ENCODE data around the gene MAPKAP1.

MAPKAP1 gene

GRCh38 chr9:125655691-125656410, 51.2 kb downstream of the MAPKAP1 start:
- no peak overlapping the region for H2AK5ac ChIP-seq (ENCODE audit: low read length)
- no peaks in the 10 kb centered on the region for H3K27me3 ChIP-seq (ENCODE audit: insufficient read depth, low read length, poor library complexity)
- H3K4me3 ChIP-seq (ENCODE audit: low read length), result no peak overlapping the region
- H3K4me2 ChIP-seq (ENCODE audit: low read length), result no peak overlapping the region
- H3K79me1 ChIP-seq (ENCODE audit: low read length), result peaks cover 3% of the 10 kb centered on the region
- H4K8ac ChIP-seq (ENCODE audit: low read depth, low read length), result no peak overlapping the region
- no peak overlapping the region for H2BK120ac ChIP-seq (ENCODE audit: low read depth, low read length)
- WGBS (ENCODE audit: extremely low coverage, insufficient coverage, low lambda C conversion rate), result no CpG with 5 or more reads among the region's 5 CpGs
- peaks cover 14% of the 10 kb centered on the region for H3K4me1 ChIP-seq (ENCODE audit: control insufficient read depth, low read depth, low read length)
- H3K9ac ChIP-seq (ENCODE audit: low read length), result no peak overlapping the region
- no peak overlapping the region for H2BK15ac ChIP-seq (replicated peaks; ENCODE audit: low read depth)
- no peak overlapping the region for H3K4ac ChIP-seq (ENCODE audit: low read depth, low read length)
- no peak overlapping the region for H3K23ac ChIP-seq (ENCODE audit: low read length)
- no peak overlapping the region for H4K5ac ChIP-seq (ENCODE audit: low read length)
- no peaks in the 10 kb centered on the region for H3K36me3 ChIP-seq (ENCODE audit: control insufficient read depth, insufficient read depth, low read length)
- H3K18ac ChIP-seq (ENCODE audit: low read length), result no peak overlapping the region
- no peak overlapping the region for H2BK5ac ChIP-seq (ENCODE audit: low read length)
- H3K56ac ChIP-seq (ENCODE audit: low read length), result no peak overlapping the region
- no peak overlapping the region for H3K27ac ChIP-seq (ENCODE audit: low read depth, low read length)
- peak; percentile 81 for DNase-seq
- H3K79me2 ChIP-seq (ENCODE audit: control insufficient read depth, insufficient read depth, low read length), result peaks cover 2% of the 10 kb centered on the region

- peaks cover 3% of the 10 kb centered on the region for H3K79me1 ChIP-seq (ENCODE audit: low read length)
- no peak overlapping the region for H4K8ac ChIP-seq (ENCODE audit: low read depth, low read length)
- H3K4me3 ChIP-seq (ENCODE audit: low read length), result no peak overlapping the region
- no peak overlapping the region for H3K23ac ChIP-seq (ENCODE audit: low read length)
- no peak overlapping the region for H3K4me2 ChIP-seq (ENCODE audit: low read length)
- H3K36me3 ChIP-seq (ENCODE audit: control insufficient read depth, insufficient read depth, low read length), result no peaks in the 10 kb centered on the region
- no peak overlapping the region for H3K27ac ChIP-seq (ENCODE audit: low read depth, low read length)
- no peak overlapping the region for H3K18ac ChIP-seq (ENCODE audit: low read length)
- DNase-seq, result no peak
- H3K27me3 ChIP-seq (ENCODE audit: insufficient read depth, low read length, poor library complexity), result no peaks in the 10 kb centered on the region
- H2AK5ac ChIP-seq (ENCODE audit: low read length), result no peak overlapping the region
- no peak overlapping the region for H2BK5ac ChIP-seq (ENCODE audit: low read length)
- H2BK120ac ChIP-seq (ENCODE audit: low read depth, low read length), result no peak overlapping the region
- H3K4ac ChIP-seq (ENCODE audit: low read depth, low read length), result no peak overlapping the region
- no peak overlapping the region for H3K56ac ChIP-seq (ENCODE audit: low read length)
- no peak overlapping the region for H2BK15ac ChIP-seq (replicated peaks; ENCODE audit: low read depth)
- no peak overlapping the region for H4K5ac ChIP-seq (ENCODE audit: low read length)
- WGBS (ENCODE audit: extremely low coverage, insufficient coverage, low lambda C conversion rate), result no CpG with 5 or more reads among the region's 4 CpGs
- H3K9ac ChIP-seq (ENCODE audit: low read length), result no peak overlapping the region
- peaks cover 19% of the 10 kb centered on the region for H3K4me1 ChIP-seq (ENCODE audit: control insufficient read depth, low read depth, low read length)
- peaks cover 2% of the 10 kb centered on the region for H3K79me2 ChIP-seq (ENCODE audit: control insufficient read depth, insufficient read depth, low read length)
Measured at GRCh38 chr9:125655066-125655633, 51.9 kb downstream of the MAPKAP1 start.

- no peak overlapping the region for H3K18ac ChIP-seq (ENCODE audit: low read length)
- H3K4me1 ChIP-seq (ENCODE audit: control insufficient read depth, low read depth, low read length), result peaks cover 15% of the 10 kb centered on the region
- H2BK15ac ChIP-seq (replicated peaks; ENCODE audit: low read depth), result no peak overlapping the region
- no peak overlapping the region for H3K4me2 ChIP-seq (ENCODE audit: low read length)
- peak; percentile 42 for DNase-seq
- H3K9ac ChIP-seq (ENCODE audit: low read length), result no peak overlapping the region
- no peak overlapping the region for H2BK5ac ChIP-seq (ENCODE audit: low read length)
- H3K56ac ChIP-seq (ENCODE audit: low read length), result peak overlapping the region; percentile 71
- H3K27me3 ChIP-seq (ENCODE audit: insufficient read depth, low read length, poor library complexity), result no peaks in the 10 kb centered on the region
- no peak overlapping the region for H3K4me3 ChIP-seq (ENCODE audit: low read length)
- H3K23ac ChIP-seq (ENCODE audit: low read length), result no peak overlapping the region
- H3K4ac ChIP-seq (ENCODE audit: low read depth, low read length), result no peak overlapping the region
- no peak overlapping the region for H4K5ac ChIP-seq (ENCODE audit: low read length)
- peaks cover 2% of the 10 kb centered on the region for H3K79me2 ChIP-seq (ENCODE audit: control insufficient read depth, insufficient read depth, low read length)
- no peak overlapping the region for H4K8ac ChIP-seq (ENCODE audit: low read depth, low read length)
- no peak overlapping the region for H2BK120ac ChIP-seq (ENCODE audit: low read depth, low read length)
- H3K79me1 ChIP-seq (ENCODE audit: low read length), result peaks cover 2% of the 10 kb centered on the region
- H3K27ac ChIP-seq (ENCODE audit: low read depth, low read length), result no peak overlapping the region
- H2AK5ac ChIP-seq (ENCODE audit: low read length), result no peak overlapping the region
- H3K36me3 ChIP-seq (ENCODE audit: control insufficient read depth, insufficient read depth, low read length), result no peaks in the 10 kb centered on the region
- WGBS (ENCODE audit: extremely low coverage, insufficient coverage, low lambda C conversion rate), result no CpG with 5 or more reads among the region's 5 CpGs
Measured at GRCh38 chr9:125654121-125654520, 52.9 kb downstream of the MAPKAP1 start.

GRCh38 chr9:125653325-125653724, 53.7 kb downstream of the MAPKAP1 start:
- Histone ChIP-seq H3K23ac (ENCODE audit: low read length) (no peak overlapping the region), H3K79me2 (ENCODE audit: control insufficient read depth, insufficient read depth, low read length) (peaks cover 3% of the 10 kb centered on the region), H2BK5ac (ENCODE audit: low read length) (no peak overlapping the region), H3K56ac (ENCODE audit: low read length) (no peak overlapping the region), H3K27ac (ENCODE audit: low read depth, low read length) (no peak overlapping the region), H2BK120ac (ENCODE audit: low read depth, low read length) (no peak overlapping the region), H2BK15ac (replicated peaks; ENCODE audit: low read depth) (no peak overlapping the region), H2AK5ac (ENCODE audit: low read length) (no peak overlapping the region), H3K4me1 (ENCODE audit: control insufficient read depth, low read depth, low read length) (peaks cover 15% of the 10 kb centered on the region), H4K8ac (ENCODE audit: low read depth, low read length) (no peak overlapping the region), H3K4ac (ENCODE audit: low read depth, low read length) (no peak overlapping the region), H4K5ac (ENCODE audit: low read length) (no peak overlapping the region), H3K4me2 (ENCODE audit: low read length) (no peak overlapping the region), H3K79me1 (ENCODE audit: low read length) (peaks cover 4% of the 10 kb centered on the region), H3K4me3 (ENCODE audit: low read length) (no peak overlapping the region), H3K27me3 (ENCODE audit: insufficient read depth, low read length, poor library complexity) (no peaks in the 10 kb centered on the region), H3K9ac (ENCODE audit: low read length) (no peak overlapping the region), H3K36me3 (ENCODE audit: control insufficient read depth, insufficient read depth, low read length) (no peaks in the 10 kb centered on the region), H3K18ac (ENCODE audit: low read length) (no peak overlapping the region)
- 100% methylated on average over 1 of the region's 3 CpGs for WGBS (ENCODE audit: extremely low coverage, insufficient coverage, low lambda C conversion rate)
- DNase-seq, result no peak

- DNase-seq, result no peak
Measured at GRCh38 chr9:125652759-125653158, 54.2 kb downstream of the MAPKAP1 start.

More at GRCh38 chr9:125652759-125653158, 54.2 kb downstream of the MAPKAP1 start:
- Histone ChIP-seq H3K79me2 (ENCODE audit: control insufficient read depth, insufficient read depth, low read length) (peaks cover 4% of the 10 kb centered on the region), H2AK5ac (ENCODE audit: low read length) (no peak overlapping the region), H3K4me3 (ENCODE audit: low read length) (no peak overlapping the region), H2BK5ac (ENCODE audit: low read length) (no peak overlapping the region), H3K56ac (ENCODE audit: low read length) (no peak overlapping the region), H3K36me3 (ENCODE audit: control insufficient read depth, insufficient read depth, low read length) (no peaks in the 10 kb centered on the region), H3K23ac (ENCODE audit: low read length) (no peak overlapping the region), H2BK120ac (ENCODE audit: low read depth, low read length) (no peak overlapping the region), H3K79me1 (ENCODE audit: low read length) (peaks cover 4% of the 10 kb centered on the region), H3K18ac (ENCODE audit: low read length) (no peak overlapping the region), H3K27me3 (ENCODE audit: insufficient read depth, low read length, poor library complexity) (no peaks in the 10 kb centered on the region), H4K8ac (ENCODE audit: low read depth, low read length) (no peak overlapping the region), H3K4ac (ENCODE audit: low read depth, low read length) (no peak overlapping the region), H3K4me1 (ENCODE audit: control insufficient read depth, low read depth, low read length) (peaks cover 15% of the 10 kb centered on the region), H4K5ac (ENCODE audit: low read length) (no peak overlapping the region), H3K27ac (ENCODE audit: low read depth, low read length) (no peak overlapping the region), H3K9ac (ENCODE audit: low read length) (no peak overlapping the region), H2BK15ac (replicated peaks; ENCODE audit: low read depth) (no peak overlapping the region), H3K4me2 (ENCODE audit: low read length) (no peak overlapping the region)
- WGBS (ENCODE audit: extremely low coverage, insufficient coverage, low lambda C conversion rate), result no CpG with 5 or more reads among the region's 6 CpGs
